SK-N-SH (cell line): ENCODE results near the gene SPIRE2.

Experiments
- CTCF ChIP-seq: fragments of 200-600 bp; sonication (generic); IDR thresholded peaks from 2 replicates; pipeline ENCODE4 v1.6.1; 2017; ENCODE audit warnings: antibody characterized with exemption, mild to moderate bottlenecking, moderate library complexity
- ELF1 ChIP-seq: IDR thresholded peaks from 2 replicates; pipeline ENCODE4 v1.4.0; 2012
- FOXJ3 ChIP-seq: sonication (generic); formaldehyde crosslinking; IDR thresholded peaks from 2 replicates; pipeline ENCODE4 v1.5.1; 2020; ENCODE audit warnings: mild to moderate bottlenecking, missing genetic modification reagents
- GABPA ChIP-seq: IDR thresholded peaks from 2 replicates; pipeline ENCODE4 v1.4.0; 2012; ENCODE audit warnings: low read depth, mild to moderate bottlenecking
- MEF2A ChIP-seq: IDR thresholded peaks from 2 replicates; pipeline ENCODE4 v1.4.0; 2012; ENCODE audit warnings: low read depth, borderline replicate concordance
- NFIC ChIP-seq: IDR thresholded peaks from 2 replicates; pipeline ENCODE4 v1.4.0; 2012; ENCODE audit warnings: borderline replicate concordance
- NRF1 ChIP-seq: IDR thresholded peaks from 2 replicates; pipeline ENCODE4 v1.6.1; 2012; ENCODE audit warnings: low read depth, mild to moderate bottlenecking, low read length
- RAD21 ChIP-seq: IDR thresholded peaks from 2 replicates; pipeline ENCODE4 v1.6.1; 2012; ENCODE audit warnings: mild to moderate bottlenecking, low read length
- REST ChIP-seq: IDR thresholded peaks from 2 replicates; pipeline ENCODE4 v1.6.1; 2012; ENCODE audit warnings: mild to moderate bottlenecking, low read depth, low read length, moderate library complexity
- RXRA ChIP-seq: IDR thresholded peaks from 2 replicates; pipeline ENCODE4 v1.4.0; 2012; ENCODE audit warnings: low read depth, mild to moderate bottlenecking, borderline replicate concordance
- TCF12 ChIP-seq: IDR thresholded peaks from 2 replicates; pipeline ENCODE4 v1.4.0; 2012
- USF2 ChIP-seq: fragments of 150-350 bp; IDR thresholded peaks from 2 replicates; pipeline ENCODE4 v1.6.1; 2017; ENCODE audit warnings: antibody characterized with exemption, low read length, low read depth, borderline replicate concordance
- TF ChIP-seq, protein P1 (sequence below): IDR thresholded peaks from 2 replicates; pipeline ENCODE4; 2012

GRCh38 chr16:89880477-89881367, 52.4 kb downstream of the SPIRE2 start:
- TF ChIP-seq ELF1 (no peak), RAD21 (no peak), MEF2A (no peak), CTCF (no peak), NFIC (no peak), REST (no peak), USF2 (no peak), GABPA (no peak), RXRA (no peak), TCF12 (no peak), FOXJ3 (CRISPR knock-in tag) (no peak), NRF1 (no peak)
- TF ChIP-seq, protein P1, sequence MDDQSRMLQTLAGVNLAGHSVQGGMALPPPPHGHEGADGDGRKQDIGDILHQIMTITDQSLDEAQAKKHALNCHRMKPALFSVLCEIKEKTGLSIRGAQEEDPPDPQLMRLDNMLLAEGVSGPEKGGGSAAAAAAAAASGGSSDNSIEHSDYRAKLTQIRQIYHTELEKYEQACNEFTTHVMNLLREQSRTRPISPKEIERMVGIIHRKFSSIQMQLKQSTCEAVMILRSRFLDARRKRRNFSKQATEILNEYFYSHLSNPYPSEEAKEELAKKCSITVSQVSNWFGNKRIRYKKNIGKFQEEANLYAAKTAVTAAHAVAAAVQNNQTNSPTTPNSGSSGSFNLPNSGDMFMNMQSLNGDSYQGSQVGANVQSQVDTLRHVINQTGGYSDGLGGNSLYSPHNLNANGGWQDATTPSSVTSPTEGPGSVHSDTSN, result no peak
